HEK293T (cell line): ENCODE measurements around the gene CAPN11.

ENCODE experiments used
- BHLHE40 ChIP-seq: fragments of 450-650 bp; IDR thresholded peaks from 2 replicates; pipeline ENCODE4 v1.6.1; 2016; ENCODE audit warnings: mild to moderate bottlenecking, moderate library complexity, borderline replicate concordance
- ELF4 ChIP-seq: fragments of 450-650 bp; IDR thresholded peaks from 2 replicates; pipeline ENCODE4 v1.6.1; 2017; ENCODE audit warnings: antibody characterized with exemption
- FOXK2 ChIP-seq: fragments of 450-650 bp; IDR thresholded peaks from 2 replicates; pipeline ENCODE4 v1.6.1; 2016; ENCODE audit warnings: mild to moderate bottlenecking
- LEF1 ChIP-seq: fragments of 450-650 bp; IDR thresholded peaks from 2 replicates; pipeline ENCODE4 v1.6.1; 2017; ENCODE audit warnings: mild to moderate bottlenecking, borderline replicate concordance
- SUZ12 ChIP-seq: fragments of 450-650 bp; IDR thresholded peaks from 2 replicates; pipeline ENCODE4 v1.6.1; 2016; ENCODE audit warnings: mild to moderate bottlenecking
- ZNF384 ChIP-seq: fragments of 450-650 bp; IDR thresholded peaks from 2 replicates; pipeline ENCODE4 v1.6.1; 2016

GRCh38 chr6:44177691-44178423 lies 19.2 kb downstream of the CAPN11 start:
- TF ChIP-seq ZNF384 = no peak
- no peak for TF ChIP-seq LEF1
- TF ChIP-seq SUZ12 = no peak
- no peak for TF ChIP-seq FOXK2
- no peak for TF ChIP-seq ELF4
- no peak for TF ChIP-seq BHLHE40
